WERI-Rb-1 (cell line): ENCODE measurements around the gene TC2N.
"Not testable (repeated sequence)": the region's sequence is repeated elsewhere in the genome, so short reads cannot be mapped to it uniquely, and the experiment has no call there.

ENCODE experiments used
- DNase-seq: peaks from one replicate; pipeline ENCODE4 v3.0.0-alpha.2; 2020
- H3K27ac ChIP-seq: fragments of 250-450 bp; sonication (Bioruptor Pico); 2 replicates; pipeline ENCODE4 v1.5.1; 2020; ENCODE audit warnings: mild to moderate bottlenecking, moderate library complexity
- H3K27me3 ChIP-seq: fragments of 250-450 bp; sonication (Bioruptor Pico); 2 replicates; pipeline ENCODE4 v1.5.1; 2021; ENCODE audit warnings: mild to moderate bottlenecking, low read depth, moderate library complexity; ENCODE audit not compliant: insufficient read depth, severe bottlenecking
- H3K36me3 ChIP-seq: fragments of 250-450 bp; sonication (Bioruptor Pico); 2 replicates; pipeline ENCODE4 v1.5.1; 2020; ENCODE audit warnings: mild to moderate bottlenecking, moderate library complexity
- H3K4me3 ChIP-seq: 2 replicates; pipeline ENCODE4 v1.5.1; 2011; ENCODE audit warnings: low read depth, mild to moderate bottlenecking, control low read depth, low read length
- H3K9me3 ChIP-seq: fragments of 250-450 bp; sonication (Bioruptor Pico); 2 replicates; pipeline ENCODE4 v1.5.1; 2021; ENCODE audit warnings: mild to moderate bottlenecking, moderate library complexity; ENCODE audit not compliant: severe bottlenecking
- CTCF ChIP-seq: IDR thresholded peaks from 2 replicates; pipeline ENCODE4 v1.5.1; 2011; ENCODE audit warnings: low read depth, mild to moderate bottlenecking, control low read depth, inconsistent platforms, low read length

The TC2N gene

DNA sequence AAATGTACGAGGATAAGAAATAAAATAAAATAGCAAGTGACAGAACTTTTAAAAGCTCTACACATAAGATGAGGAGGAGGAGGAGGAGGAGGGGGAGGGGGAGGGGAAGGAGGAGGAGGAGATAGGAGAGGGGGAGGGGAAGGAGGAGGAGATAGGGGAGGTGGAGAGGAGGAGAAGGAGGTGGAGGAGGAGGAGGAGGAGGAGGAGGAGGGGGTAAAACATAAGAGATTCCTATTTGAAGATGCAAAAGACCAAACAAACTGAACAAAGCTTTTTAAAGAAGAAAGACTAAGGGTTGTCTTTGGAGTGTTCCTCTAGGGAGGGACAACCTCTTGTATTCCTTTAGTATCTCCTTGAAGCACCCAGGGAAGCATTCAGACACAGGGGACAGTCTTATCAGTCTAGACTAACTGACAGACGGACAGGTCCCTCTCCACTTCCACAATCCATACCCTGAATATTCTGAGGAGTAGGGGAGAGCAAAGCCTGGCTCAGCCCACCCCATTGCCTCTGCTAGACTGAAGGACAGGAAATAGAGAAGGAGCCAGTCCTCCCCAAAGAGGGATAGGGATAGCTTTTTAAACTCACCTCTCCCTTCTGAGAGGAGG lies 12.9 kb downstream of the TC2N start:
- no peaks in the 10 kb centered on the region for H3K36me3 ChIP-seq
- H3K9me3 ChIP-seq: no peaks in the 10 kb centered on the region
- no peak overlapping the region for H3K27ac ChIP-seq
- TF ChIP-seq CTCF: no peak
- no peak overlapping the region for H3K4me3 ChIP-seq
- DNase-seq: no peak
- H3K27me3 ChIP-seq: no peaks in the 10 kb centered on the region

DNA sequence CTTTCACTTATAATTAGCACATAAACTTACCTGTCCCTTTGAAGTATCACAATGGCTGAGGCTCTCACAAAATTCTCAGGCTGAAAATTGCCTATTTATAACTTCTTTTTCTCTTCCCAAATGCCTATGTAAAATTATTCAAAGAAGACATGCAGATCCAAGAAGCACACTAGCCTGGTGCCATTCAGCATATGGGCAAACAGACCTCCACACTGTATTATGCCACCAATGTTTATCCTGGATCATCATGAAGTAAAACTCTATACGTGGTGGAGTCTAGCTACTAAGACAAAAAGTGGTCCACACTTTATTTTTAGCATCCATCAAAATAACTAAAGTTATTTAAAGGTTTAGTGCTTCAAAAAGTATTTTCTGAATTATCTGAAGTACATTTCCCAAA lies 15.8 kb downstream of the TC2N start:
- H3K36me3 ChIP-seq: no peaks in the 10 kb centered on the region
- H3K9me3 ChIP-seq: no peaks in the 10 kb centered on the region
- no peak for TF ChIP-seq CTCF
- DNase-seq: no peak
- no peaks in the 10 kb centered on the region for H3K27me3 ChIP-seq
- no peak overlapping the region for H3K4me3 ChIP-seq
- H3K27ac ChIP-seq: no peak overlapping the region

DNA sequence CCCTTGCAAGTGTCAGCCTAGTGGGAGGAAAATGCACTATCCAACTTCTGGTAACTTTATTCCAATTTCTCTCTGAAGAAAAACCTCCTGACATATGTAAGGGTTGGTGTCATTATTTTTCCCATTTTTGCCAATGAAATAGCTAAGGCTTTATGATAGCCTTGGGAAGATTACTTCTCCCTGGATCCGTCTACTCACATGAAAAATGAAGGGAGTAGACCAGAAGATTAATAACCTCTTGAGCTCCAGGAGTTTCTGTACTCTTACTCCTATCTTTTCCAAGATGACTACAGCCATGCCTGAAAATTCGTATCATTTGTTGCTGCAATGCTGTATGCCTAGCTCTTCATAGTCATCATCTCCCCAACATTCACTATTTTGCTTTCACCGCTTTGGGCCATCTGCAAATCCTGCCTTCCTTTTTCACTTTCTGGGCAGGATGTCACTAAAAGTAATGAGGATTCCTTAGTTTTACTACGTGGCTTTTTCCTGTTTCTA lies 18.8 kb downstream of the TC2N start:
- no peak for TF ChIP-seq CTCF
- Histone ChIP-seq H3K36me3 (no peaks in the 10 kb centered on the region), H3K4me3 (no peak overlapping the region), H3K9me3 (no peaks in the 10 kb centered on the region), H3K27me3 (no peaks in the 10 kb centered on the region), H3K27ac (no peak overlapping the region)
- no peak for DNase-seq

- no peak for DNase-seq
- Histone ChIP-seq H3K36me3 (no peaks in the 10 kb centered on the region), H3K4me3 (no peak overlapping the region), H3K27ac (no peak overlapping the region), H3K27me3 (no peaks in the 10 kb centered on the region), H3K9me3 (no peaks in the 10 kb centered on the region)
- TF ChIP-seq CTCF: no peak
These were observed 19.6 kb downstream of the TC2N start for GRCh38 chr14:91847693-91848092.

- no peak overlapping the region for H3K27ac ChIP-seq
- no peak overlapping the region for H3K4me3 ChIP-seq
- no peak for DNase-seq
These were observed 21.7 kb downstream of the TC2N start for GRCh38 chr14:91845652-91846051.

DNA sequence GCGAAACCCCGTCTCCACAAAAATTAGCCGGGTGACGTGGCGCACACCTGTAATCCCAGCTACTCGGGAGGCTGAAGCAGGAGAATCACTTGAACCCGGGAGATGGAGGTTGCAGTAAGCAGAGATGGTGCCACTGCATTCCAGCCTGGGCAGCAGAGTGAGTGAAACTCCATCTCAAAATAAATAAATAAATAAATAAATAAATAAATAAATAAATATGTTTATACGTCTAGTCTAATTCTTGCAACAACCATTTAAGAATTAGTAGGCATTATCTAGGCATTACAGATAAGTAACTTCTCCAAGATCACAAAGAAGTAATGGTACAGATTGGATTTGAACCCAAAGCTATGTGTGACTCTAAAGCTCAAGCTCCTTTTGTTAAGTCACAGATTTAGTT lies 22.3 kb downstream of the TC2N start:
- H3K27ac ChIP-seq, H3K4me3 ChIP-seq, H3K27me3 ChIP-seq, H3K9me3 ChIP-seq, H3K36me3 ChIP-seq, DNase-seq: not testable (repeated sequence)

More at GRCh38 chr14:91845652-91846051, 21.7 kb downstream of the TC2N start:
- TF ChIP-seq CTCF: no peak
- Histone ChIP-seq H3K9me3 (no peaks in the 10 kb centered on the region), H3K27me3 (no peaks in the 10 kb centered on the region), H3K36me3 (no peaks in the 10 kb centered on the region)
